HepG2 (cell line): ENCODE results near the gene TPGS1. TPM values are rescaled to one million over a fixed set of nuclear protein-coding genes. Genes with fewer than 3 reads are reported as not detected.

Experiments
- CBFB ChIP-seq: sonication (generic); formaldehyde crosslinking; IDR thresholded peaks from 2 replicates; pipeline ENCODE4 v1.4.0; 2020; ENCODE audit warnings: missing genetic modification reagents
- FOXO1 ChIP-seq: sonication (generic); formaldehyde crosslinking; IDR thresholded peaks from 2 replicates; pipeline ENCODE4 v1.4.0; 2020; ENCODE audit warnings: missing genetic modification reagents
- HDAC1 ChIP-seq: sonication (generic); formaldehyde crosslinking; IDR thresholded peaks from 2 replicates; pipeline ENCODE4 v1.5.1; 2020; ENCODE audit warnings: mild to moderate bottlenecking, missing genetic modification reagents
- HMGXB4 ChIP-seq, 2 experiments: sonication (generic) in 1 of 2; formaldehyde crosslinking in 1 of 2; IDR thresholded peaks; 2 replicates each; pipeline versions ENCODE4 v1.4.0 to v1.6.1; 2018 to 2020; ENCODE audit warnings: missing genetic modification reagents in 2 of 2, borderline replicate concordance in 1 of 2, low read depth in 1 of 2, mild to moderate bottlenecking in 1 of 2, missing biosample characterization in 1 of 2
- KAT8 ChIP-seq: IDR thresholded peaks from 2 replicates; pipeline ENCODE4 v1.6.1; 2016; ENCODE audit warnings: missing genetic modification reagents, missing compliant biosample characterization
- KDM1A ChIP-seq: IDR thresholded peaks from 2 replicates; pipeline ENCODE4 v1.6.1; 2016; ENCODE audit warnings: missing compliant biosample characterization
- MXI1 ChIP-seq: IDR thresholded peaks from 3 replicates; pipeline ENCODE4 v1.6.1; 2012; ENCODE audit warnings: low read depth, low read length, inconsistent platforms, borderline replicate concordance
- PHF20 ChIP-seq: sonication (generic); formaldehyde crosslinking; IDR thresholded peaks from 2 replicates; pipeline ENCODE4 v1.5.0; 2020; ENCODE audit warnings: mild to moderate bottlenecking, missing genetic modification reagents
- PITX1 ChIP-seq: sonication (generic); formaldehyde crosslinking; IDR thresholded peaks from 2 replicates; pipeline ENCODE4 v1.5.1; 2020; ENCODE audit warnings: mild to moderate bottlenecking, missing genetic modification reagents
- ZKSCAN1 ChIP-seq: fragments of 150-350 bp; IDR thresholded peaks from 2 replicates; pipeline ENCODE4 v1.6.1; 2014; ENCODE audit warnings: low read length
- ZMYM2 ChIP-seq: sonication (generic); formaldehyde crosslinking; IDR thresholded peaks from 2 replicates; pipeline ENCODE4 v1.8.0; 2022; ENCODE audit warnings: mild to moderate bottlenecking, missing genetic modification reagents
- ZNF234 ChIP-seq: sonication (generic); formaldehyde crosslinking; conservative IDR thresholded peaks from 2 replicates; pipeline ENCODE4 v1.5.1; 2020; ENCODE audit warnings: mild to moderate bottlenecking, missing genetic modification reagents
- ZNF552 ChIP-seq: sonication (generic); formaldehyde crosslinking; IDR thresholded peaks from 2 replicates; pipeline ENCODE4 v1.9.0; 2022; ENCODE audit warnings: missing genetic modification reagents, mild to moderate bottlenecking, borderline replicate concordance
- ZNF724P ChIP-seq: sonication (generic); formaldehyde crosslinking; IDR thresholded peaks from 2 replicates; pipeline ENCODE4 v1.8.0; 2022; ENCODE audit warnings: missing genetic modification reagents, borderline replicate concordance
- polyA plus RNA-seq, 8 experiments: library from polyadenylated mRNA; depleted of rRNA in 3 of 8; stranded (reverse) in 7 of 8; unstranded in 1 of 8; fragments of >200 nt; fragmentation: Illumina TruSeq in 4 of 8; extraction: Trizol in 4 of 8; gene quantifications; 2 replicates each; pipeline versions ENCODE4 v1.2.1 to v1.2.3, GENCODE V29; 2011 to 2016; ENCODE audit warnings: low read depth in 4 of 8, missing spikeins in 1 of 8, mixed read lengths in 1 of 8; ENCODE audit not compliant: insufficient read depth in 1 of 8
- total RNA-seq, 5 experiments: library from RNA; depleted of rRNA; stranded (reverse); fragments of >200 nt; fragmentation: Illumina TruSeq; extraction: Trizol; gene quantifications; 2 replicates each; pipeline ENCODE4 v1.2.3, GENCODE V29; 2016; ENCODE audit warnings: low read depth in 1 of 5
- TF ChIP-seq, protein P1 (sequence below): sonication (generic); formaldehyde crosslinking; IDR thresholded peaks from 2 replicates; pipeline ENCODE4 v1.5.0; 2020; ENCODE audit warnings: mild to moderate bottlenecking, missing genetic modification reagents, borderline replicate concordance
- TF ChIP-seq, protein P2 (sequence below): sonication (generic); formaldehyde crosslinking; conservative IDR thresholded peaks from 2 replicates; pipeline ENCODE4 v1.4.0; 2020; ENCODE audit warnings: mild to moderate bottlenecking, missing genetic modification reagents, moderate library complexity

The TPGS1 gene
- total and polyA plus RNA-seq, 2 of the 13 experiments (the other 11 are each of a cell fraction or from before 2014, with no cell fraction given), result 1.1 to 6.2 TPM

DNA sequence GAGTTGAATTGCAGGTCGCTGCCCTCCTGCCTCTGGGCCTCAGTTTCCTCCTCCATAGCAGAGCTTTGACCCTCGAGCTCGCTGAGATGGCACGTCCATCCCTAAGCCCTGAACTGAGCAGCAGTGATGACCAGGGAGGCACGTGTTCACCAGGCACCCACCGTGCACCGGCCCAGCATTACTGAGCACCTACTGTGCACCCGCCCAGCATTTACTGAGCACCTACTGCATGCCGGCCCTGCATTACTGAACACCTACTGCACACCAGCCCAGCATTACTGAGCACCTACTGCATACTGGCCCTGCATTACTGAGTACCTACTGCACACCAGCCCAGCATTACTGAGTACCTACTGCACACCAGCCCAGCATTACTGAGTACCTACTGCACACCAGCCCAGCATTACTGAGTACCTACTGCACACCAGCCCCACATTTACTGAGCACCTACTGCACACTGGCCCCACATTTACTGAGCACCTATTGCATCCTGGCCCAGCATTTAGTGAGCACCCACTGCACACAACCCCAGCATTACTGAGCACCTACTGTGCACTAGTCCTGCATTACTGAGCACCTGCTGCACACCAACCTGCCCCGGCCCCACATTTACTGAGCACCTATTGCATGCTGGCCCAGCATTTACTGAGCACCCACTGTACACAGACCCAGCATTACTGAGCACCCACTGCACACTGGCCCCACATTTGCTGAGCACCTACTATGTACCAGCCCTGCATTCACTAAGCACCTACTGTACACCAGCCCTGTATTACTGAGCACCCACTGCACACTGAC lies 6.3 kb downstream of the TPGS1 start (continued):
- TF ChIP-seq, protein P1, sequence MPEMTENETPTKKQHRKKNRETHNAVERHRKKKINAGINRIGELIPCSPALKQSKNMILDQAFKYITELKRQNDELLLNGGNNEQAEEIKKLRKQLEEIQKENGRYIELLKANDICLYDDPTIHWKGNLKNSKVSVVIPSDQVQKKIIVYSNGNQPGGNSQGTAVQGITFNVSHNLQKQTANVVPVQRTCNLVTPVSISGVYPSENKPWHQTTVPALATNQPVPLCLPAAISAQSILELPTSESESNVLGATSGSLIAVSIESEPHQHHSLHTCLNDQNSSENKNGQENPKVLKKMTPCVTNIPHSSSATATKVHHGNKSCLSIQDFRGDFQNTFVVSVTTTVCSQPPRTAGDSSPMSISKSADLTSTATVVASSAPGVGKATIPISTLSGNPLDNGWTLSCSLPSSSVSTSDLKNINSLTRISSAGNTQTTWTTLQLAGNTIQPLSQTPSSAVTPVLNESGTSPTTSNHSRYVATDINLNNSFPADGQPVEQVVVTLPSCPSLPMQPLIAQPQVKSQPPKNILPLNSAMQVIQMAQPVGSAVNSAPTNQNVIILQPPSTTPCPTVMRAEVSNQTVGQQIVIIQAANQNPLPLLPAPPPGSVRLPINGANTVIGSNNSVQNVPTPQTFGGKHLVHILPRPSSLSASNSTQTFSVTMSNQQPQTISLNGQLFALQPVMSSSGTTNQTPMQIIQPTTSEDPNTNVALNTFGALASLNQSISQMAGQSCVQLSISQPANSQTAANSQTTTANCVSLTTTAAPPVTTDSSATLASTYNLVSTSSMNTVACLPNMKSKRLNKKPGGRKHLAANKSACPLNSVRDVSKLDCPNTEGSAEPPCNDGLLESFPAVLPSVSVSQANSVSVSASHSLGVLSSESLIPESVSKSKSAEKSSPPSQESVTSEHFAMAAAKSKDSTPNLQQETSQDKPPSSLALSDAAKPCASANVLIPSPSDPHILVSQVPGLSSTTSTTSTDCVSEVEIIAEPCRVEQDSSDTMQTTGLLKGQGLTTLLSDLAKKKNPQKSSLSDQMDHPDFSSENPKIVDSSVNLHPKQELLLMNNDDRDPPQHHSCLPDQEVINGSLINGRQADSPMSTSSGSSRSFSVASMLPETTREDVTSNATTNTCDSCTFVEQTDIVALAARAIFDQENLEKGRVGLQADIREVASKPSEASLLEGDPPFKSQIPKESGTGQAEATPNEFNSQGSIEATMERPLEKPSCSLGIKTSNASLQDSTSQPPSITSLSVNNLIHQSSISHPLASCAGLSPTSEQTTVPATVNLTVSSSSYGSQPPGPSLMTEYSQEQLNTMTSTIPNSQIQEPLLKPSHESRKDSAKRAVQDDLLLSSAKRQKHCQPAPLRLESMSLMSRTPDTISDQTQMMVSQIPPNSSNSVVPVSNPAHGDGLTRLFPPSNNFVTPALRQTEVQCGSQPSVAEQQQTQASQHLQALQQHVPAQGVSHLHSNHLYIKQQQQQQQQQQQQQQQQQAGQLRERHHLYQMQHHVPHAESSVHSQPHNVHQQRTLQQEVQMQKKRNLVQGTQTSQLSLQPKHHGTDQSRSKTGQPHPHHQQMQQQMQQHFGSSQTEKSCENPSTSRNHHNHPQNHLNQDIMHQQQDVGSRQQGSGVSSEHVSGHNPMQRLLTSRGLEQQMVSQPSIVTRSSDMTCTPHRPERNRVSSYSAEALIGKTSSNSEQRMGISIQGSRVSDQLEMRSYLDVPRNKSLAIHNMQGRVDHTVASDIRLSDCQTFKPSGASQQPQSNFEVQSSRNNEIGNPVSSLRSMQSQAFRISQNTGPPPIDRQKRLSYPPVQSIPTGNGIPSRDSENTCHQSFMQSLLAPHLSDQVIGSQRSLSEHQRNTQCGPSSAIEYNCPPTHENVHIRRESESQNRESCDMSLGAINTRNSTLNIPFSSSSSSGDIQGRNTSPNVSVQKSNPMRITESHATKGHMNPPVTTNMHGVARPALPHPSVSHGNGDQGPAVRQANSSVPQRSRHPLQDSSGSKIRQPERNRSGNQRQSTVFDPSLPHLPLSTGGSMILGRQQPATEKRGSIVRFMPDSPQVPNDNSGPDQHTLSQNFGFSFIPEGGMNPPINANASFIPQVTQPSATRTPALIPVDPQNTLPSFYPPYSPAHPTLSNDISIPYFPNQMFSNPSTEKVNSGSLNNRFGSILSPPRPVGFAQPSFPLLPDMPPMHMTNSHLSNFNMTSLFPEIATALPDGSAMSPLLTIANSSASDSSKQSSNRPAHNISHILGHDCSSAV (CRISPR knock-in tag), result no peak
- TF ChIP-seq ZNF724P (CRISPR knock-in tag) (no peak), ZMYM2 (CRISPR knock-in tag) (peak; percentile 84), FOXO1 (CRISPR knock-in tag) (no peak), PHF20 (CRISPR knock-in tag) (no peak), KDM1A (CRISPR knock-in tag) (no peak), CBFB (CRISPR knock-in tag) (no peak), KAT8 (no peak), MXI1 (no peak), PITX1 (CRISPR knock-in tag) (0 out of 2 replicates have a peak, but pooled peaks have one; percentile 32), ZKSCAN1 (peak; percentile 85), HMGXB4 (CRISPR knock-in tag; IDR thresholded peaks at IDR 0.05; ENCODE audit: borderline replicate concordance in 1 of 2, low read depth in 1 of 2) (no peak), ZNF234 (CRISPR knock-in tag) (no peak), ZNF552 (CRISPR knock-in tag) (no peak), HDAC1 (CRISPR knock-in tag) (0 out of 2 replicates have a peak, but pooled peaks have one; percentile 2)
- TF ChIP-seq, protein P2, sequence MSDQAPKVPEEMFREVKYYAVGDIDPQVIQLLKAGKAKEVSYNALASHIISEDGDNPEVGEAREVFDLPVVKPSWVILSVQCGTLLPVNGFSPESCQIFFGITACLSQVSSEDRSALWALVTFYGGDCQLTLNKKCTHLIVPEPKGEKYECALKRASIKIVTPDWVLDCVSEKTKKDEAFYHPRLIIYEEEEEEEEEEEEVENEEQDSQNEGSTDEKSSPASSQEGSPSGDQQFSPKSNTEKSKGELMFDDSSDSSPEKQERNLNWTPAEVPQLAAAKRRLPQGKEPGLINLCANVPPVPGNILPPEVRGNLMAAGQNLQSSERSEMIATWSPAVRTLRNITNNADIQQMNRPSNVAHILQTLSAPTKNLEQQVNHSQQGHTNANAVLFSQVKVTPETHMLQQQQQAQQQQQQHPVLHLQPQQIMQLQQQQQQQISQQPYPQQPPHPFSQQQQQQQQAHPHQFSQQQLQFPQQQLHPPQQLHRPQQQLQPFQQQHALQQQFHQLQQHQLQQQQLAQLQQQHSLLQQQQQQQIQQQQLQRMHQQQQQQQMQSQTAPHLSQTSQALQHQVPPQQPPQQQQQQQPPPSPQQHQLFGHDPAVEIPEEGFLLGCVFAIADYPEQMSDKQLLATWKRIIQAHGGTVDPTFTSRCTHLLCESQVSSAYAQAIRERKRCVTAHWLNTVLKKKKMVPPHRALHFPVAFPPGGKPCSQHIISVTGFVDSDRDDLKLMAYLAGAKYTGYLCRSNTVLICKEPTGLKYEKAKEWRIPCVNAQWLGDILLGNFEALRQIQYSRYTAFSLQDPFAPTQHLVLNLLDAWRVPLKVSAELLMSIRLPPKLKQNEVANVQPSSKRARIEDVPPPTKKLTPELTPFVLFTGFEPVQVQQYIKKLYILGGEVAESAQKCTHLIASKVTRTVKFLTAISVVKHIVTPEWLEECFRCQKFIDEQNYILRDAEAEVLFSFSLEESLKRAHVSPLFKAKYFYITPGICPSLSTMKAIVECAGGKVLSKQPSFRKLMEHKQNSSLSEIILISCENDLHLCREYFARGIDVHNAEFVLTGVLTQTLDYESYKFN (CRISPR knock-in tag), result no peak
